Natural killer cell treated with Interleukin-12 subunit alpha and Interleukin-12 subunit beta and Interleukin-15 and Interleukin-18, amount 100 ng/mL, for 72 hours (primary cell): ENCODE results near the gene ADGB. TPM values are rescaled to one million over a fixed set of nuclear protein-coding genes. Genes with fewer than 3 reads are reported as not detected.
A peak's percentile ranks its signal among the peaks of the same experiment; 100 is the strongest.

ENCODE experiments used
- ATAC-seq, 2 donors: fragments of 150-1000 bp; cut with Tn5 transposase in 1 of 2; sonication (Bioruptor Pico), chemical (Tn5 transposase) in 1 of 2; 2 replicates each; pipeline ENCODE4 v1.10.0; 2021
- DNase-seq: peaks from one replicate; pipeline ENCODE4 v3.0.0; 2022; ENCODE audit warnings: low spot score
- H3K27ac Mint-ChIP-seq, 2 donors: 1 replicate in 1 of 2; 2 replicates in 1 of 2; pipeline ENCODE4 v1.8.0; 2022; ENCODE audit warnings: mixed read lengths in 2 of 2, mild to moderate bottlenecking in 1 of 2, moderate library complexity in 1 of 2
- H3K27me3 Mint-ChIP-seq, 2 donors: 1 replicate in 1 of 2; 2 replicates in 1 of 2; pipeline ENCODE4 v1.8.0; 2022; ENCODE audit warnings: mixed read lengths in 2 of 2
- H3K36me3 Mint-ChIP-seq: one replicate; pipeline ENCODE4 v1.8.0; 2022; ENCODE audit warnings: mixed read lengths
- H3K4me1 Mint-ChIP-seq, 2 donors: 1 replicate in 1 of 2; 2 replicates in 1 of 2; pipeline ENCODE4 v1.8.0; 2022; ENCODE audit warnings: low read depth in 2 of 2, mixed read lengths in 2 of 2, mild to moderate bottlenecking in 1 of 2
- H3K4me3 Mint-ChIP-seq: one replicate; pipeline ENCODE4 v1.8.0; 2022; ENCODE audit warnings: mixed read lengths
- H3K9me3 Mint-ChIP-seq: 2 replicates; pipeline ENCODE4 v1.8.0; 2022; ENCODE audit warnings: mixed read lengths
- total RNA-seq, 2 donors: library from RNA; stranded (reverse); gene quantifications; one replicate each; pipeline ENCODE4 v1.2.3, GENCODE V29; 2022

Gene ADGB
- total RNA-seq, 2 donors from 2014 or later, result not detected

DNA sequence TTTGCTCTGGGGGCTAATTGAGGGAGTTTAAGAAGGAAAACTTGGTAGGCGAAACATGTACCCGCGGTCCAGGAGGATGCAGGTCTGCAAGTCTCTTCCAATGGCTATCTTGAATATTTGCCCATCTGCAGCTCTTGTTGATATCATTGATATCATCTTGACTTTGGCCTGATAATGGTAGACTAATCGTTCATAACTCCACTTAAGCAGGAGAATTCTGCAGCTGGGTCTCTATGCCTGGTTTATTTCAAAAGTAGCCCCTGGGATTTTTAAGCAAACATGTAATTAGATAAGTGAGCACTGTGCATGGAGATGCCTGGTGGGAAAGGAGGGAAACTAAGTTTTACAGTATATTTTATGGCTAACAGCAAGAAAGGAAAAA, 52.7 kb downstream of the ADGB start:
- Mint-ChIP-seq H3K9me3 (peaks cover 3% of the 10 kb centered on the region), H3K27me3 (no peaks in the 10 kb centered on the region), H3K36me3 (no peaks in the 10 kb centered on the region), H3K27ac (no peak overlapping the region), H3K4me1 (no peaks in the 10 kb centered on the region), H3K4me3 (no peak overlapping the region)
- DNase-seq (no peak), ATAC-seq (no peak)

DNA sequence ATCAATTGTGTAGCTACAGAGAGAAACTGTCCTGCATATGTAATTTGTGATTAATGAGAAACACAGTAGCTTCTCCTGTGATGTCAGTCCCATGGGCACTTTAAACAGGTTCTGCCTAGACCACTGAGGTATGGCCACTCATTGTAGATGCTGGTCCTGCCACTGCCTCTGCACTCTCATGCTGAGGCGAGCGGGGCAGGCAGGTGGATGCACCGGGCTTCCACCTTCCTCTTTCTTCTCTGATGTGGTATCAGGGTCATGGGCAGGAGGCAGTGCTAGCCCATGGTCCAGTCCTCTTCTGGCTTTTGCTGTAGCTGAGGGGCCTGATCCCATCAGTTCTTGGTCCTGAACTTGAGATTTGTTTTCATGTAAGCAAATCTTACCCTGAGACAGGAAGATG, 58.7 kb downstream of the ADGB start:
- no peak overlapping the region for H3K4me3 Mint-ChIP-seq
- H3K27me3 Mint-ChIP-seq, result no peaks in the 10 kb centered on the region
- peak in 1 of 2 donors; percentile 56 for ATAC-seq
- no peak for DNase-seq
- H3K9me3 Mint-ChIP-seq, result peaks cover 3% of the 10 kb centered on the region
- H3K36me3 Mint-ChIP-seq, result no peaks in the 10 kb centered on the region
- H3K27ac Mint-ChIP-seq, result no peak overlapping the region
- no peaks in the 10 kb centered on the region for H3K4me1 Mint-ChIP-seq

DNA sequence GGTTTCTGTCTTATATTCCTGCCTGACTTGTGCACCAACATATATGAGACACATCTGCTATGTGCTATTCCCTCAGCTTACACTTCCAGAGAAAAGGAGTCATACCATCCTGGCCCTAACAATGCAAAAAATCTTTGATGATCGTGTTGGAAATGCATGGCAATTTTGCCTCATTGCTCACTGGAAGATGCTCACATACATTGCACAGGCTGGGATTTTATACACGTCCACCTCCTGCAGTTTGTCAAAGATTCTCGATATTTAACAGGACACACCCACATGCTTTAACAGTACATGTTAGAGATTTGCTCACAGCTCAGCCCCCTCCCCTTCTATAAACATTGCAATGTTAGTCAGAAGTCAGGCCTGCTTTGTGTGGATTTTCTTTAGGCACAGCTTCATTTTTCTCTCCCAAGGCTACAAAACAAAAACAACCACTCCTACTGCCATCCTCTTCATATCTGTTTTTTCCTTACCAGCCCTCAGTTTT, 66.1 kb downstream of the ADGB start:
- H3K27ac Mint-ChIP-seq, result no peak overlapping the region
- ATAC-seq (no peak), DNase-seq (no peak)
- H3K9me3 Mint-ChIP-seq, result peaks cover 14% of the 10 kb centered on the region
- H3K36me3 Mint-ChIP-seq, result no peaks in the 10 kb centered on the region
- H3K4me3 Mint-ChIP-seq, result no peak overlapping the region
- H3K4me1 Mint-ChIP-seq, result no peaks in the 10 kb centered on the region
- no peaks in the 10 kb centered on the region for H3K27me3 Mint-ChIP-seq

- Mint-ChIP-seq H3K36me3 (no peaks in the 10 kb centered on the region), H3K4me1 (no peaks in the 10 kb centered on the region), H3K27me3 (no peaks in the 10 kb centered on the region), H3K9me3 (peaks cover 12% of the 10 kb centered on the region), H3K27ac (no peak overlapping the region), H3K4me3 (no peak overlapping the region)
- ATAC-seq, result no peak
- DNase-seq, result no peak
Observed at GRCh38 chr6:146666909-146667308, 68.1 kb downstream of the ADGB start.

GRCh38 chr6:146670161-146670560, 71.4 kb downstream of the ADGB start:
- no peak for DNase-seq
- H3K9me3 Mint-ChIP-seq, result peaks cover 20% of the 10 kb centered on the region
- peaks cover 4% of the 10 kb centered on the region for H3K36me3 Mint-ChIP-seq
- no peaks in the 10 kb centered on the region for H3K27me3 Mint-ChIP-seq
- H3K4me3 Mint-ChIP-seq, result no peak overlapping the region
- no peak for ATAC-seq
- no peaks in the 10 kb centered on the region for H3K4me1 Mint-ChIP-seq
- H3K27ac Mint-ChIP-seq, result no peak overlapping the region

GRCh38 chr6:146673069-146673468, 74.3 kb downstream of the ADGB start:
- H3K4me3 Mint-ChIP-seq, result no peak overlapping the region
- H3K27ac Mint-ChIP-seq, result no peak overlapping the region
- ATAC-seq (no peak), DNase-seq (no peak)
- no peaks in the 10 kb centered on the region for H3K4me1 Mint-ChIP-seq
- peaks cover 4% of the 10 kb centered on the region for H3K36me3 Mint-ChIP-seq
- peaks cover 19% of the 10 kb centered on the region for H3K9me3 Mint-ChIP-seq
- no peaks in the 10 kb centered on the region for H3K27me3 Mint-ChIP-seq

- ATAC-seq (no peak), DNase-seq (no peak)
- peaks cover 6% of the 10 kb centered on the region for H3K9me3 Mint-ChIP-seq
- no peak overlapping the region for H3K27ac Mint-ChIP-seq
- H3K4me1 Mint-ChIP-seq, result no peaks in the 10 kb centered on the region
- no peaks in the 10 kb centered on the region for H3K27me3 Mint-ChIP-seq
- H3K36me3 Mint-ChIP-seq, result no peaks in the 10 kb centered on the region
- no peak overlapping the region for H3K4me3 Mint-ChIP-seq
Observed at GRCh38 chr6:146679386-146679785, 80.6 kb downstream of the ADGB start.

DNA sequence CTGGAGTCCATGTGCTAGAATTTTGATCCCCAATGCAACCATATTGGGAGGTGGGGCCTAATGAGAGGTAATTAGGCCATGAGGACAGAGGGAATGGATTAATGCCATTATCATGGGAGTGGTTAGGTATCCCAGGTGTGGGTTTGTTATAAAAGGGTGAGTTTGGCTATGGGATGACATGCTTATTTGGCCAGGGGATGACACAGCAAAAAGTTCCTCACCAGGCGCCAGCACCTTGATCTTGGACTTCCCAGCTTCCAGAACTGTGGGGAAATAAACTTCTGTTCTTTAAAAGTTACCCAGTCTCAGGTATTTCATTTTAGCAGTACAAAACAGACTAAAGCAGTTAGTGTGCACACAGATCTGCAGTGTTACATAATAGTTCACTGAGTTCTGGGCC, 84.1 kb downstream of the ADGB start:
- H3K27me3 Mint-ChIP-seq, result no peaks in the 10 kb centered on the region
- H3K4me1 Mint-ChIP-seq, result no peaks in the 10 kb centered on the region
- no peak overlapping the region for H3K27ac Mint-ChIP-seq
- no peak overlapping the region for H3K4me3 Mint-ChIP-seq
- DNase-seq (no peak), ATAC-seq (no peak)
- H3K36me3 Mint-ChIP-seq, result no peaks in the 10 kb centered on the region
- peaks cover 7% of the 10 kb centered on the region for H3K9me3 Mint-ChIP-seq

DNA sequence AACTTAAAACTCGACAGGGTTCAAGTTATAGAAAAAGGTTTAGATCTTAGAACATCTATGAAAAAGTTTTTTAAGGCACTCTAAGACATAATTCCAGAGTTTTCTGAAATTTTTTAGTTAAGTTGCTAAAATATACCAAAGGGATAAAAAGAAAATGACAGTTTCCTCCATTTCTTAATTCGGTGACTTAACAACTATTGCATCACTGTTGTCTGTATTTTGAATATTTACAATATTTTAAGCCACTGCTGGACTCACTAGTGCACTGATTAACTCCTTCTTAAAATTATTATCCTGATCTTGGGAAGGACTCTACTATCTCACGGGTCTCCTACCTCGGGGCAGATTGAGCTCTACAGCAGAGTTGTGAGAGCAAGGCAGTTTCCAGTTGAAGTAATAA, 91.0 kb downstream of the ADGB start:
- H3K27me3 Mint-ChIP-seq, result no peaks in the 10 kb centered on the region
- H3K4me1 Mint-ChIP-seq, result no peaks in the 10 kb centered on the region
- peaks cover 3% of the 10 kb centered on the region for H3K9me3 Mint-ChIP-seq
- no peak overlapping the region for H3K27ac Mint-ChIP-seq
- no peak for DNase-seq
- no peak overlapping the region for H3K4me3 Mint-ChIP-seq
- no peak for ATAC-seq
- H3K36me3 Mint-ChIP-seq, result no peaks in the 10 kb centered on the region

DNA sequence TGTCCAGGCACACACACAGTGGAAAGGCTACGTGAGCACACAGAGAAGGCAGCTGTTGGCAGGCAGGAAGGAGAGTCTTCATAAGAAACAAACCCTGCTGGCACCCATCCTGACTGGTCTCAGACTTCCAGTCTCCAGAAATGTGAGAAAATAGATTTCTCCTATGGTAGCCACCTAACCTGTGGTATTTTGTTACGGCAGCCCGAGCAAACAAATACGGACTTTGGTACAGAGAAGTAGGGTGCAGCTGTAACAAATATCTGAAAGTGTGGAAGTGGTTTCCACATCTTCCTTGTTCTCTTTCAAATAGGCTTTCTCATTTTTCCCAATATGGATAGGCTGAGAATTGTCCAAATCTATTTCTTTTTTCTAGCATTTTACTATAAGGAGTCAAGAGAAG, 94.6 kb downstream of the ADGB start:
- no peak overlapping the region for H3K27ac Mint-ChIP-seq
- H3K4me3 Mint-ChIP-seq, result no peak overlapping the region
- no peaks in the 10 kb centered on the region for H3K4me1 Mint-ChIP-seq
- ATAC-seq (no peak), DNase-seq (no peak)
- H3K27me3 Mint-ChIP-seq, result no peaks in the 10 kb centered on the region
- H3K36me3 Mint-ChIP-seq, result no peaks in the 10 kb centered on the region
- H3K9me3 Mint-ChIP-seq, result no peaks in the 10 kb centered on the region

DNA sequence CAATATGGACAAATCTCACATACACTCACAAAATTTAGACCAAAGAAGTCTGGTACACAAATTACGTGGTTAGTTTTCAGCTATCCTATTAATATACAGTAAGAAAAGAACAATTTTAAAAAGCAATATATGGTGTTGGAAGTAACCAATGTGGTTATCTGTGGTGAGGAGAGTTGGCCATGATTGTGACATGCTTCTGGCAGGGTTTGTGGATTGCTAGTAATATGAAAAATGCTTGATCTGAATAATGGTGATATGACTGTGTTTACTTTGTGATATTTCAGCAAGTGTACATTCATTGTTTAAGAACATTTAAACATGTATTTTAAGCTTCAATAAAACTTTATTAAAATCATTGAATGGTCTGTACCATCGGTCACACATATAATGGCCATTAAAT, 99.1 kb downstream of the ADGB start:
- Mint-ChIP-seq H3K27ac (no peak overlapping the region), H3K9me3 (no peaks in the 10 kb centered on the region), H3K27me3 (no peaks in the 10 kb centered on the region), H3K4me3 (no peak overlapping the region), H3K4me1 (no peaks in the 10 kb centered on the region), H3K36me3 (no peaks in the 10 kb centered on the region)
- DNase-seq (no peak), ATAC-seq (no peak)

DNA sequence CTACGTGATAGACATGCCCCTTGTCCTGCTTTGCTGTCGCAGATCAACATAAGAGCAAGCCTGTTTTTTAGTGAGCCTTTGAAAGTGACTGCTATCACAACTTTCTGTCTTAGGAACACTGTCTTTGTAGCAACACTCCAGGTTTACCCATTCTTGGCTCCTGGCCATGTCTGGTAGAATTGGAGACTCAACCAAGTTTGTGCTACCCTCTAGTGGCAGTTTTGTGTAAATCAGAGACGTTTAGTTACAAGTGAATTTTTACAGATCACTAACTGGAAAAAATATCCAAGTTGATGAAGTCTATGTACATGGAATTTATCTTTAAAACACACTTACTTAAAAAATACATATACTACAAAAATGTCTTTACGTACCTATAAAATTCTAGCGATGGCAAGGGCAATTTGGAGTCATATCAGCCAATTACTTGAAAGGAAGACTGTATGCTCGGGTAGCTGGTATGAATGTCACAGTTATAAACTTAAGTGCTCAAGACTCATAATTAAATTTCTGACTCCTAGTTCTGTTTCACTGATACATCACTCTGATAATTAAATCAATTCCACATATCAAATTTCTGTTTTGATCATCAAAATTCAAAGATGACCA, 101.4 kb downstream of the ADGB start:
- Mint-ChIP-seq H3K9me3 (peaks cover 3% of the 10 kb centered on the region), H3K27ac (no peak overlapping the region), H3K4me3 (no peak overlapping the region), H3K27me3 (no peaks in the 10 kb centered on the region), H3K4me1 (no peaks in the 10 kb centered on the region), H3K36me3 (no peaks in the 10 kb centered on the region)
- no peak for ATAC-seq
- no peak for DNase-seq

DNA sequence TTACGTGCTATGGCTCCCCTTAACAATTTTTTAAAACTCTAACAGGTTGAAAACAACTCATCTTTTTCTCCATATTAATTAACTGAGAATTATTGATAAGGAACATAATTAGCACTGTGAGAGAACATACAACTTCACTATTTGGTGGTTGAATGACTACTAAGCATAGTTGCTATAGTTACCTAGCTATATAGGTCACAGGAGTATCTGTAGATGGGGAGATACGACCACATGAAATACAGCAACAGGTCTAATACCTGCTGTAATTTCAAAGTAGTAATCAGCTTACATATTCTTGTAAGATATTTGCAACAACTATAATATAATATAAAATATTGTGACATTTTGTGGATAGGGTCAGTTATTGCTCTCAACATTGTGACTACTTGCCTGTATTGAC, 102.9 kb downstream of the ADGB start:
- no peak overlapping the region for H3K4me3 Mint-ChIP-seq
- ATAC-seq (no peak), DNase-seq (no peak)
- H3K4me1 Mint-ChIP-seq, result no peaks in the 10 kb centered on the region
- H3K27me3 Mint-ChIP-seq, result no peaks in the 10 kb centered on the region
- H3K9me3 Mint-ChIP-seq, result peaks cover 3% of the 10 kb centered on the region
- no peaks in the 10 kb centered on the region for H3K36me3 Mint-ChIP-seq
- H3K27ac Mint-ChIP-seq, result no peak overlapping the region

GRCh38 chr6:146709036-146709622, 110.4 kb downstream of the ADGB start:
- DNase-seq, result no peak
- Mint-ChIP-seq H3K27me3 (no peaks in the 10 kb centered on the region), H3K4me3 (no peak overlapping the region), H3K27ac (no peak overlapping the region), H3K9me3 (no peaks in the 10 kb centered on the region), H3K36me3 (no peaks in the 10 kb centered on the region), H3K4me1 (no peaks in the 10 kb centered on the region)
- no peak for ATAC-seq

- Mint-ChIP-seq H3K4me1 (no peaks in the 10 kb centered on the region), H3K27ac (no peak overlapping the region), H3K27me3 (no peaks in the 10 kb centered on the region), H3K36me3 (no peaks in the 10 kb centered on the region), H3K9me3 (peaks cover 12% of the 10 kb centered on the region), H3K4me3 (no peak overlapping the region)
- DNase-seq (no peak), ATAC-seq (no peak)
Observed at GRCh38 chr6:146719387-146719786, 120.6 kb downstream of the ADGB start.
